RPMI8226 (cell line): Measurements from ENCODE around the gene MFSD6.

Experiments used
- DNase-seq: peaks from one replicate; pipeline ENCODE4 v3.0.0-alpha.2; 2015

MFSD6 gene

DNA sequence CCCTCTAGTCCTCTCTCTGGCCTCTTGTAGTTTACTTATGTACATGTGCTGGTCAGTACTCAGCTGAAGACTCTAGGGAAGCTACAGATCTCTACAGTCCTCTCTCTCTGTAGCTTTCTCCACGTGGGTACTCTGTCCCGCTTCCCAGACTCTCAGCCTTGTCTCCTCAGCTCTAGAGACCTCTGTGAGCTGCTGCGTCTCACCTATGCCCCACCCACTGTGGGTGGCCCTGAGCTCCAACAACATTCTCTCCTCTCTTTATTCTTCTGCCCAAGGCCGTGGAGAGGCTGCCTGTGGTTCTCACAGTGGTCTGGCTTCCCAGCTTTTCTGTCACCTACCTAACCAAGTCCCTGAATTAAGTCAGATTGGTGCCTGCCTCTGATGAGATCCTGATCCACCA is 33.4 kb downstream of the MFSD6 start:
- no peak for DNase-seq

DNA sequence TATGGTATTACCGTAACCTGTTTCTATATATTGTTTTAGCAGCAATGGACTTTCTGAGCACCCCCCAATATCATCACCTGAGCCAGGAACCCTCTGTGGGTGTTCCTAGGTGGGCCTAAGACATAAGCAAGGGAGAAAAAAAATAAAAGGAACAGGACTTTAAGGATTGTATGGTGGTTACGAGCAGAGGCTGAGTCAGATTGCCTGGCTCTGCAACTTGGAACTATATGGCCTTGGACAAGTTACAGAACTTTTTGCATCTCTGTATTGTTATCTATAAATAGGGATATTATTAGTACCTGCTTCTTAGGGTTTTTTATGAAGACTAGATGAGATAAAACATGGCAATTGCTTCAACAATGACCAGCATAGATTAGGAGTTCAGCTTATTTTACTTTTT is 34.9 kb downstream of the MFSD6 start:
- no peak for DNase-seq

DNA sequence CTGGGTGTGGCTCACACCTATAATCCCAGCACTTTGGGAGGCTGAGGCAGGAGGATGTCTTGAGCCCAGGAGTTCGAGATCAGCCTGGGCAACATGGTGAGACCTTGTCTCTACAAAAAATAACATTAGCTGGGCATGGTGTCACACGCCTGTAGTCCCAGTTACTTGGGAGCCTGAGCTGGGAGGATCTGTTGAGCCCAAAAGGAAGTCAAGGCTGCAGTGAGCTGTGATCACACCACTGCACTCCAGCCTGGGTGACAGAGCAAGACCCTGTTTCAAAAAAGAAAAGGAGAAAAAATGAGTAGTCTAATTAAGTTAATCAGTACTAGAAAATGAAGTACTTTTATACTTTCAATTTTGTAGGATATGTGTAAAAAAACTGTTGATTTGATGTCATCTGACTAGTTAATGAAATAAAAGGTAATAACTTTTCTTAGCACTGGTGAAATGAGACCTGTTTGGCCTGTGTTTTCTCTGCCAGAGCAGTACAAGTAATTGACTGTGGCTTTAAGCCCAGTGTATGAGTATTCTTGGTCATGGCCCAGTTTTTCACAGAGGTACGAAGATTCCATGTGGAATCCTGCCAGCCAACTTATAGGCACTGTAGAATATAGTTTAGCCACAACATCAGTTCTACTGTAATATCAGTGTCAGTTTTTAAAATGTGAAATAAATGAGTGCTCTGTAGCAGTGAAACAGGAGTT is 35.8 kb downstream of the MFSD6 start:
- DNase-seq: no peak

DNA sequence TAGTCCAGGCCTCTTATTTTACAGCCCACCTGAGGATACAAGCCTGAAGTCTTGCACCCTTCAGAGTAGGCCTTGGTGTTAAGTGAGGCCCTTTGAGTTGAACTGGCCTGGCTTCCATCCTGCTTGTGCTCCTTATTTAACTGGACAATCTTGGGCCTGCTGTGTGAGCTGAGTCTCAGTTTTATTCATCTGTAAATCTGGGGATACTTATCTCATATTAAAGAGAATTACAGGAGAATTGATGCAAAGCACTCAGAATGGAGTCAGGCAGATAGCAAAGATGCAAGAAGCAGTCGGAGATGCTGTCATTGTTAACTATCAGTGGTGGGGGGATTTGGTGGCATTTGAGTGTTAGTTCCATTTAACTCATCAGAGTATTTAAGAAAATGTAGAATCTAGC is 36.8 kb downstream of the MFSD6 start:
- no peak for DNase-seq

DNA sequence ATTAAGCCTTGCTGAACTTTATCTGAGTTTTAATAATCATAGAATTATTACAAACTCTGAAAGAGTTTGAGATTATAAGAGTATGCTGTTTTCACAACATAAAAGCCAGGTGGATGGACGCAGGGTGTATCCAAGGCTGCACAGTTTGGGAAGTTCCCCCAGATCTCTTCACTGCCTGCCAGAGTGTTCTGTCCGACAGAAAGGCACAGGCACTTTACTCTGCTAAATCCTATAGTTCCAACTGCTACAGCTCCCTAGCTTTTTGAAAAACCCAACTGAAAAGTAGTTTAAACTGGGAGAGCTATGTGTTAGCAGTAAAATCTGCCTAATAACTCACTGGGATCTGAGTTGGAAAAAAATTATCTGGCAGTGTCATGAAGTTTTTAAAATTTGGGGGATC is 38.0 kb downstream of the MFSD6 start:
- DNase-seq: no peak

DNA sequence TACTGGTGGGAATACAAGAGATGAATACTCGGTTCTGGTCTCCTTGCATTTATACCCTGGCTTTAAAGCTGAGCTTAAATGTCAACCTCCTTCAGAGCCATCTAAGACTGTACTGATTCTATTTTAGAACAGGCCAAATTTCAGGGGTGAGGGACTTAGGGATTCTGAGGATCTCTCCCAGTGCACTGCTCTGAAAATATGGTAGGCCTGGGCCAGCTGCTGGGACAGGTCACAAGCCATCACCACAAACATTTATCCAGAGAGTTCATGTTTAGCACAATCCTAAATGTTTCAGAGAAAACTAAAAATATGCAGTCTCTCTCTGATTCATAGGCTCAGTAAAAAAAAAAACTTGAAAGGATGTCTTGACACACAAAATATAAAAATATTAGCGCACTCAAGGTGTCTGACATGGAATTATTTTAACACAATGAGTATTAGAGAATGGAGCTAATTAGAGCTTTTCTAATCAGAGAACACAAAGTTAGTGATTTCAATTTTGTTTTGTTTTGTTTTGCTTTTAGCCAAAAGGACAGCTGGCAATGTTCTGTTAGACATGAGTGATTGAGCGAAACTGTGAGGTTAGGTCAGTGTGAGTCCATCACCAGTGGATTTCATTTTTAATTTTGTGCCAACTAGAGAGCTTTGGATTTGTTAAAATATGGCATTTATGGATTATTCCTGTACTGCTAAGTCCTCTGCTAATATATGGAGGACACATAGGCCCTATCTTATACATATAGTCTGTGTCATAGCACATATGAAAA is 38.8 kb downstream of the MFSD6 start:
- no peak for DNase-seq

DNA sequence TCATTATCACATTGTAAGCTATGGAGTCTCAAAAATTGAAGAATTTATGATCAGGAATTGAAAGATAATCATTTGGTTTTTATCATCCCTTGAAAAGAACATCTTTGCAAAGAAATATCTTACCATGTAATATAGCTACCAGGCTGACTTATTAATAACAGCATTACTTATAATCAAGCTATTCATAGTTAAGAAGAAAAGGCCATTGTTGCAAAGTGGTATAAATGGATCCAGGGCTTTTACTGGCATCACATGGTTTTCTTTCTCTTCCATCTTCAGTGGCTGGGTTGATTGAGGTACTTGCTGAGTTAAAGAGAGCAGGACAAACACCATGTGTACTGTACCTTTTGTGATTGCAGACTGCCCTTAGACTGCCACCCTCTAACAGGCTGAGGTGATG is 39.6 kb downstream of the MFSD6 start:
- no peak for DNase-seq

DNA sequence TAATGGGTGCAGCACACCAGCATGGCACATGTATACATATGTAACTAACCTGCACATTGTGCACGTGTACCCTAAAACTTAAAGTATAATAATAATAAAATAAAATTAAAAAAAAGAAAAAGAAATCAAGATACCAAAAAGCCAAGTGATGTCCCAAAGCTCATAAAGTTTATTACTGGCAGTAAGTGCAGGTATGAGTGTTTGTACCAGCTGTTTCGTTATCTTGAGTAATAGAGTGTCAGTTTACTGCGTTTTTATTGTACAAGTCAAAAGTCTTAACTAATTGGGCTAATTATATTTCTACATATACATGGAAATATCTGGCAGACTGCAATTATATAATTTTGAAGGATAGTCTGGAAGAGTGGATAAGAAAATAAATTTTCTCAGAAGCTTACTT is 41.8 kb downstream of the MFSD6 start:
- no peak for DNase-seq

DNA sequence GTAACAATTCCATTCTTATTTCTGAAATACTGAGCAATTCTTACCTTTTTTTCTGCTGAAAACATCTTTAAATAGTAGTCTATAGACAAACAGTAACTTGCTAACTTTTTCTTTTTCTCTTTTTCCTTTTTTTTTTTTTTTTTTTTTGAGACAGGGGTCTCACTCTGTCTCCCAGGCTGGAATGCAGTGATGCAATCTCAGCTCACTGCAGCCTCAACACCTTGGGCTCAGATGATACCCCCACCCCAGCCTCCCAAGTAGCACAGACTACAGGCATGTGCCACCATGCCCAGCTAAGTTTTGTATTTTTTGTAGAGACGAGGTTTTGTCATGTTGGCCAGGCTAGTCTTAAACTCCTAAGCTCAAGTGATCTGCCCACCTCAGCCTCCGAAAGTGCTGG is 42.2 kb downstream of the MFSD6 start:
- no peak for DNase-seq

DNA sequence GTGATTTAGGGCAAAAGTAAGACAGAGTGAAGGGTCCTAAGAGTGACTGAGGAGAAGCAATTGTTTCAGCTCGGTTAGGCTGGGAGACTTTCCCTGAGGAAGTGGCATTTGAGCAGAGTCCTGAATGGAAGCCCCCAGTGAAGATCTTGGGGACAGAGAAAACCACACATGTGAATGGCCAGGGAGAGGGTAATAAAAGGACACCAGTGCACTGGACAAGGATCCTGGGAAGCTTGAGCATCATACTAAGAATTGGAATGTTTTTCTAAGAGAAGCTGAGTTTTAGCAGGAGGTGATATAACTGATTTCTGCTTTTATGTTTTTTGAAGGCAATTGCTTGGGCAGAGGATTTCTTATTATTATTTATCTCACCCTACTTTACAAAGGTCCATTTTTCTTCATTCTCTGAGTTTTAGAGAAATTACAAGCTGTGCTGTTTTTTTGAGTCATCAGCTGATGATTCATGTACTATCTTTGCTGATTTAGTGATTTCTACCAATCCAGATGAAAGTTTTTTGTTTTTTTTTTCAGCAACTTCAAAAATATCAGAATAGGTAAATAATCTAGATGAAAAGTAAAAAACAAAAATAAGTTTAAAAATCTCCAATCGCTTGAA is 43.5 kb downstream of the MFSD6 start:
- DNase-seq: no peak

DNA sequence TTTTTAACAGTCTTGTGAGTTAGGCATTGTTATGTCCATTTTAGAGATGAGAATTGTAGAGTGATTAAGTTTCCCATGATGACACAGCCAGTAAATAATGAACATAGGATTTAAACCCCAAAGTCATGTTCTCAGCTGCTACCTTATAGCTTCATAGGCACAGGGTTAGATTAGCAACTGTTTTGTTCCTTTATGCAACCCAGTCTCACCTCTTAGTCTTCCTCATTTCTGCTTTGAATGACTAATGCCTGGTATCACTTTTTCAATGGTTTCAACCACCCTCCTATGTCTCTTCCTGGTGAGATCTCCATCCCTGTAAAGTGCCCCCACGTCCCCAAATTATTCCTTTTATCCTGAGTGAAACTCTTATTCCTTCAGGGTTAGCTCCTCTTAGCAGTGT is 44.3 kb downstream of the MFSD6 start:
- DNase-seq: no peak

DNA sequence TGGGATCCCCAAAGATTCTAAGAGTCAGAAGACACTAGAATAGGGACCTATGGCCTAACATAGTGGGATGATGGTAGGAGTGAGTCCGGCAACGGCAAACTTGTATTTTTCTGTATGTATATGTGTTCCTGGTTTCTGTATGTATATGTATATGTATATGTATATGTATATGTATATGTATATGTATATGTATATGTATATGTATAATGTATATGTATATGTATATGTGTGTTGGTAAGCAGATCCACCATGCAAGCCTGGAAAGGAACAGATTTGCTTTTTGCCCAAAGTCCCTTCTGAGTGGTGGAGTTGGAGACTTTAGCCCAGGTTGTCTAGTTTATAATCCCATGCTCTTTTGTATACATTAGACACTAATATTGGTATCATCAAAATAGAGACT is 46.6 kb downstream of the MFSD6 start:
- DNase-seq: no peak

DNA sequence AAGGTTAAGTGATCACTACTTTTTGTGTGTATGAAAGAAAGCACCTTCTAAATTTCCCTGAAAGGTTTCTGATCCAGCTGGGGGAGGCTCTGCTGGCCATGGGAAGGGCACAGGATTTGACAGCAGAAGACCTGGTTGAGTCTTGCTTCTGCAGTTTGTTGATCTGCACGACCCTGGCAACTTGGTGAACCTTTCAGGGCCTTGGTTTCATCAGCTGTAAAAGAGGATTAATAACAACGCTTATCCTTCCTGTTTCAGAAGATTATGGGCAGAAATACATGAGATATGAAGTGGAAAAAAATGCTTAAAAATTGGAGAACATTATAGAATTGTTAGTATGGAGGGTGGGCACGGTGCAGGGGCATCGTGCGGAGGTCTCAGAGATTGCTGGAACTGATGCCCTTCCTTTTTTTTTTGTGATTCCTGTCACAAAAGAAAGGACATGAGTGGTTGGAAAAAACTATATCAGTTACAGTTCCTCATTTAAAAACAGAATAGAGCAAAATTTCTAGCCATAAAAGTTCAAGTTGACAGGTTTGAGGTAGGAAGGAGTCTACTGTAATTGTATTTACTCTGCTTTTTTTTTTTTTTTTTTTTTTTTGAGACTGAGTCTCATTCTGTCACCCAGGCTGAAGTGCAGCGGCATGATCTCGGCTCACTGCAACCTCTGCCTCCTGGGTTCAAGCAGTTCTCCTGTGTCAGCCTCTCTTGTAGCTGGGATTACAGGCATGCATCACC is 47.4 kb downstream of the MFSD6 start:
- no peak for DNase-seq

DNA sequence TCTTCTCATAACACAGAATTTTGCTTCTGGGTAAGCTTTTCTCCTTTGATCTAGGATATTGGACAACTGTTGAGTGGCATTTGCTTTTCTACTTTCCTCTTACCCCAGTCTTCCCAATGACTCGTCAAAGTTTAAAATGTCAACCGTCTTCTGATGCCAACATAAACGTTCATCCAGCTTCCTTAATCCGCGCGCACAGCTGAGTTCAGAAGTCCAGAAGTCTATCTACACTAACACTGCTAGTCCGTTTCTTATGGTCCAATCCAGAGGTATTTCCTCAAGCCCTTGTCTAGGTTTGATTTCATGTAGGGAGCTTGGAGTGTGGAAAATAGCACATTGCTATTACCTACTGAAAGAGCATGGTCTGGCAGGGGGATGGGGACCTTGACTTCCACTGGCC is 48.7 kb downstream of the MFSD6 start:
- DNase-seq: no peak

DNA sequence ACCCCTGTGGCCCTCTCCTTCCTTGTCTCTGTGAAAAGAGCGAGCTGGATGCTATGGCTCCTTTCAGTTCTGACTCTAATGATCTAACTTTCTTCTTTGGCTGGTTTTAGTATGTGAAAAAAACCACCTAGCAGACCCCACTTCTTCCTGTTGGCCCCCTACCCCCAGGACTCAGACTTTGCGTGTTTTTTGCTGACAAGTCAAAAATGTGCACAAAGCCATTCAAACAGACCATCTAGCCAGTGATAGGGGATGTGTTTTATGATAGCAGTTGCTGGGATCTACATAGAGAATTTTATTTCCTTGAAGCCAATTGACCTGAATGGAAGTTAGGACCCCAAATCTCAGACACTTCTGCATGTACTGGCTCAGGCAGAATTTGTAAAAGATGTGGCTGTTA is 49.1 kb downstream of the MFSD6 start:
- no peak for DNase-seq

DNA sequence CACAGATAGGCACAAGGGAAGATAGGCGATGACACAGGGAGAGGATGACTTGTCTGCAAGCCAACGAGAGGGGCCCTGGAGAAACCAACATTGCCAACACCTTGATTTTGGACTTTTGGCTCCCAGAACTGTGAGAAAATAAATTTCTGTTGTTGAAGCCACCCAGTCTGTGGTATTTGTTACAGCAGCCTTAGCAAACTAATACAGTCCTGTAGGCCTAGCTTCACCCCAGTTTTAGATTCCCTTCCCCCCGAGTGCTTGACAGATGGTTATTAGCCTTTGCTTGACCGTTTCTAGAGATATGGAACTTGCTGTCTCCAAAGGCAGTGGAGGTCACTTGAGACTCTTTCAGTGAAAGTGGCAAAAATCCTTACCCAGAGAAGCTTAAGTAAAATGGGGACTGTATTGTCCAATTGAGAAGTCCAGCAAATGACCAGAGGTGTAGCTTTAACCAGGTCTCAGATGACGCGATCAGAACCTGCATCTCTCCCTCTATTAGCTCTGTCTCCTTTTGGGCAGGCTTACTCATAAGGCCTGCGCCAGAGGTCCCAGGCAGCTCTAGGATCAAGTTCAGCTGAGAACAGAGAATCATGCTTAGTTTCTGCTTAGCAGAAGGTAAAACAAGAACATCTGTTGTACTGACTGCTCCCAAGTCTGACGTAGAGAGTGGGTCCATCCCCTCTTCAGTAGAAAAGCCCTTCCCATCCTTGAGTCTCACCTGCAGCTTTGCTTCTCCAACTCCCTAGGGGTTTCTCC is 50.4 kb downstream of the MFSD6 start:
- no peak for DNase-seq

DNA sequence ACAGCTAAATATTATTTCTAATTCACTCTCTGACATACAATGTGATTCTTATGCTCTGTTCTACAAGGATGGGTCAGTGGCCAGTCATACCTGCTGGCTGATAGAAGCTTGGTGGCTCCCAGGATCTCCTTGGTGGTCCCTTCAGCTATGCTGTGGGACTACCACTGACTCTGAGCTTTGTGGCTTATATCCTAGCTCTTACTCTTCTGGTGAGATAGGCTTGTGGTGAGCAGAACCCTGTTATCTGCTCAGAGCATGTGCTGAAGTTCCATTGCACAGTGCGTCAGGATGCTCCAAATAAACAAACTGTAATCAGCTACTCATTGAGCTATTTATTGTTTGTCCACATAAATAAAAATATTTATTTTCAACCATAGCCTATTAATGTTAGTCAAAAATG is 51.7 kb downstream of the MFSD6 start:
- DNase-seq: no peak

DNA sequence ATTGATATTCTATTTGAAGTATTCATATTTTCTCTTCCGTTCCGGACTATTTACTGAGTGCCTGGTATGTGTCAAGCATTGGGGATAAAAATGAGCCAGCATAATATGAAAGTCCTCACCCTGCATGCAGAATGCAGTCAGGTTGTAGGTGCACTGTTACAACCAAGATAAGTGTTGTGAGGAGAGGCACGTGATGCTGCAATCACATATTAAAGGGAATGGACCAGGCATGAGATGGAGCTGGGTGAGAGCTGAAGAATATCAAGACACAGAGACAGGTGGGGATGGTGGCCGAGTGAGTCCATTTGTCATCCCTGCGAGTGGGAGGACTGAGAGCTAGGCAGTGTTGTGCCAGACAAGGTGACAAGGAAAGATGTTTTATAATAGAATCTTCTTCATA is 52.3 kb downstream of the MFSD6 start:
- DNase-seq: no peak

DNA sequence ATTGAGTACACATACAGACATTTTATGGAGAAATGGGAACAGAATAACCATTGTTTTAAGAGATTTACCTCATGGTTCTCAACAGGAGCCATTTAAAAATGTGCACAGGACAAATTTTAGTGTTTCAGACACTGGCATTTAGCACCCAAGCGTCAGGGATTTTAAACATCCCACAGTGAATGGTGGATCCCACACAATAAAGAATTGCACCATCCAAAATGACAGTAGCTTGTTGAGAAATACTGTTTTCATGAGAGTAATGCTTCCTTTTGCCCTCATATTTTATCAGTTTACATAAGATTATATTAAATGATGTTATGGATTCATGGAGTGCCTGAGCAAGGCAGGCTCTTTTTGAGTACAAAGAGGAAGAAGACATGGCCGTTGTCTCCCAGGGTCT is 54.0 kb downstream of the MFSD6 start:
- no peak for DNase-seq

DNA sequence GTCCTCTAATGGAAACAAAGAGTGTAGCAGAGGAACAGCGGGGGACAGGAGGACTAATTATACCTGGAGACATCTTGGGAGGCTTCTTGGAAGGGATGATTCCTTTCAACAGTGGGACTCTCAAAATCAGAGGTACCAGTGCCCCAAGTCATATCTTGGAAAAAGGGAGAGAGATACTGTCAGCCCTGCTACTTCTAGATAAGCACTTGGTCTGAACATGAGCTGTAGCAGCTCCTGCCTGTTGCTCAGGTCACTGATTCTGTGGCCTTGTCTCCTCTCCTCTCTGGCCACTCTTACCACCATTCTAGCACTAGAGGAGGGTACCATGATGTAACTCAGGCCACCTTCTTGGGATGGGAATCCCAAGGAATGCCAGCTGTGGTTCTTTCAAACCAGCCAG is 54.5 kb downstream of the MFSD6 start:
- DNase-seq: no peak

DNA sequence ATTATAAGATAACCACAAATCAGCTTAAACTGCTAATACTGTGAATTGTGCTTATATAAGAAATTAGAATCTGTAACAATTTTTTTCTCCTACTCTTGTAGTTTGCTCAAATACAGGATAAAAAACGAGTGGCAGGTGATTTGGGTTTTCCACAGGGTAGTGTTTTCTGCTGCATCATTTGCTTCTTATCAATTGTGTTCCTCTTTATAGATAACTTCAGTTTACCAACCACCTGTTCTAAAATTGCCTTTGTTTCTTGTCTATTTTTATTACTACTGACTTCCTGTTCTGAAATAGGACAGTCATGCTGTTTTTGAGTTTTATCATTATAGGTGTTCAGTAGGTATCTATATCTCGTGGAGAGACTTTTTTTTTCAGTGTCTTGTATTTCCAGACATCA is 56.9 kb downstream of the MFSD6 start:
- DNase-seq: peak; percentile 29

DNA sequence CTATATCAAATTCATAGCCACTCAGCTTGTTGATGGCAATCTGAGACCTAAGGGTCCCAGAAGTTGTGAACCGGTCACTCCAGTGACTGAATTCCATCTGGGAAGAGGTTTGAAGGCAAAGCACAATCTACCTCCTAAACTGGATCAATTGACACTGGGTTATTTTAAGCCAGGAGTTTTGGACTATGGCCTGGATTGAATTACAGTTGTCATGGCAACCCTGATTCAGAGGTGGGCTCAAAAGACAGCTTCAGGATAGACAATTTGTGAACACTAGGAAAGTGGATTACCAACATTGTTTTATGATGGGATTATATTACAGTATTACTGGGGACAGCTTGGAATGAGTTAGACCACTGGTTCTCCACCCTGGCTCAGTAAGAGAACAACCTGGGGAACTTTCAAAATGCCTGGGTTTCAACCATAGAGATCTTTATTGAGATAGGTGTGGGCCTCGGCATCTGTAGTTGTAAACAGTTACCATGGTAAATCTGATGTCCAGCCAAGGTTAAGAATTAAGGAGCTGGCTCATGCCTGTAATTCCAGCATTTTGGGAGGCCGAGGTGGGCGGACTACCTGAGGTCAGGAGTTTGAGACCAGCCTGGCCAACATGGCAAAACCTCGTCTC is 58.8 kb downstream of the MFSD6 start:
- peak; percentile 15 for DNase-seq
